HEK293T (cell line): ENCODE results near the gene HOXA11.
A peak's percentile ranks its signal among the peaks of the same experiment; 100 is the strongest.

Experiments used
- CTCF ChIA-PET: fragments of 350-600 bp; formaldehyde crosslinking; extraction: SDS; loops from one replicate; lab custom pipeline; 2021; ENCODE audit warnings: antibody characterized with exemption, inconsistent platforms; lab: Yijun Ruan, JAX
- POLR2A ChIA-PET: fragments of 350-600 bp; formaldehyde crosslinking; extraction: SDS; loops from one replicate; lab custom pipeline; 2020; ENCODE audit warnings: antibody characterized with exemption, inconsistent platforms; lab: Yijun Ruan, JAX
- DNase-seq: peaks from one replicate; pipeline ENCODE4 v3.0.0; 2012; ENCODE audit warnings: mixed read lengths; ENCODE audit errors: extremely low spot score
- ARNT ChIP-seq: fragments of 450-650 bp; IDR thresholded peaks from 2 replicates; pipeline ENCODE4 v1.6.1; 2017; ENCODE audit warnings: mild to moderate bottlenecking
- BHLHE40 ChIP-seq: fragments of 450-650 bp; IDR thresholded peaks from 2 replicates; pipeline ENCODE4 v1.6.1; 2016; ENCODE audit warnings: mild to moderate bottlenecking, moderate library complexity, borderline replicate concordance
- CTBP1 ChIP-seq: fragments of 450-650 bp; IDR thresholded peaks from 2 replicates; pipeline ENCODE4 v1.6.1; 2016; ENCODE audit warnings: borderline replicate concordance
- ELF4 ChIP-seq: fragments of 450-650 bp; IDR thresholded peaks from 2 replicates; pipeline ENCODE4 v1.6.1; 2017; ENCODE audit warnings: antibody characterized with exemption
- FOXA1 ChIP-seq: fragments of 450-650 bp; IDR thresholded peaks from 2 replicates; pipeline ENCODE4 v1.6.1; 2016; ENCODE audit warnings: mild to moderate bottlenecking
- FOXK2 ChIP-seq: fragments of 450-650 bp; IDR thresholded peaks from 2 replicates; pipeline ENCODE4 v1.6.1; 2016; ENCODE audit warnings: mild to moderate bottlenecking
- FOXM1 ChIP-seq: fragments of 450-650 bp; IDR thresholded peaks from 2 replicates; pipeline ENCODE4 v1.6.1; 2017; ENCODE audit warnings: mild to moderate bottlenecking, borderline replicate concordance
- HDGF ChIP-seq: fragments of 450-650 bp; IDR thresholded peaks from 2 replicates; pipeline ENCODE4 v1.6.1; 2017; ENCODE audit warnings: antibody characterized with exemption, borderline replicate concordance
- L3MBTL2 ChIP-seq: fragments of 450-650 bp; conservative IDR thresholded peaks from 2 replicates; pipeline ENCODE4 v1.6.1; 2016; ENCODE audit warnings: mild to moderate bottlenecking
- LEF1 ChIP-seq: fragments of 450-650 bp; IDR thresholded peaks from 2 replicates; pipeline ENCODE4 v1.6.1; 2017; ENCODE audit warnings: mild to moderate bottlenecking, borderline replicate concordance
- NFRKB ChIP-seq: fragments of 450-650 bp; IDR thresholded peaks from 2 replicates; pipeline ENCODE4 v1.6.1; 2016; ENCODE audit warnings: mild to moderate bottlenecking, moderate library complexity
- SP1 ChIP-seq: fragments of 450-650 bp; IDR thresholded peaks from 2 replicates; pipeline ENCODE4 v1.6.1; 2017
- SUZ12 ChIP-seq: fragments of 450-650 bp; IDR thresholded peaks from 2 replicates; pipeline ENCODE4 v1.6.1; 2016; ENCODE audit warnings: mild to moderate bottlenecking
- TARDBP ChIP-seq: fragments of 450-650 bp; IDR thresholded peaks from 2 replicates; pipeline ENCODE4 v1.6.1; 2016
- ZNF384 ChIP-seq: fragments of 450-650 bp; IDR thresholded peaks from 2 replicates; pipeline ENCODE4 v1.6.1; 2016
- TF ChIP-seq, protein P1 (sequence below): fragments of 450-650 bp; IDR thresholded peaks from 2 replicates; pipeline ENCODE4 v1.6.1; 2016

HOXA11 gene

GRCh38 chr7:27182861-27183681 lies 2.0 kb downstream of the HOXA11 start:
- CTCF ChIA-PET, result interaction anchor here (1.3 kb wide), 1 partner anchor 22 kb away, joined by 3 read pairs; no protein-coding TSS in a partner anchor

DNA sequence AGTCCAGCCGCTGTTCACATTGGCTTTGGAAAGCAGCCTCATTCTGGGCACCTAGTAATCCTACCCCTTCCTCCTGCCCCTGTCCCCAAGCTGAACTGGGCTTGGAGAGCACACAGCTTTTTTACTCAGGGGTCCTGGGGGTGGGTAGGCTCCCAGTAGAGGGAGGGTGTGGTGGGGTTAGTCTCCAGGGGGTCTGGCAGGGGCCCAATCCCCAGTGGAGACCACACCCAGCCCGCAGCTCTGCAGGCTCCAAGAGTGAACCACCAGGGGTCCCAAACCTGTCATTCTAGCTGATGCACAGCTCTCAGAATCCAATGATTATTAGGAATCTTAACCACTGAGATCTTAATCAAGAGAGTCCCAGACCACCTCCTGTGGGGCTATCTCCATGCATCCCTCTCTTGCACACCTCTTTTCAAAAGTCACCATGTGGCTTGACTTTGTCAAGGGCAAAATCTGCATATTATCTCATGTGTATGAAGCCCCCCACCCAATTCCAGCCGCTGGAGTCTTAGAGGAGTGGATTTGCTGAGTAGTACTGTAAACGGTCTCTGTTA lies 2.7 kb downstream of the HOXA11 start:
- TF ChIP-seq FOXK2 (no peak), CTBP1 (peak; percentile 38; the same call in 1 of the 2 replicates), L3MBTL2 (0 out of 2 replicates have a peak, but pooled peaks have one; percentile 22), HDGF (peak; percentile 15; the same call in 1 of the 2 replicates)
- TF ChIP-seq, protein P1, sequence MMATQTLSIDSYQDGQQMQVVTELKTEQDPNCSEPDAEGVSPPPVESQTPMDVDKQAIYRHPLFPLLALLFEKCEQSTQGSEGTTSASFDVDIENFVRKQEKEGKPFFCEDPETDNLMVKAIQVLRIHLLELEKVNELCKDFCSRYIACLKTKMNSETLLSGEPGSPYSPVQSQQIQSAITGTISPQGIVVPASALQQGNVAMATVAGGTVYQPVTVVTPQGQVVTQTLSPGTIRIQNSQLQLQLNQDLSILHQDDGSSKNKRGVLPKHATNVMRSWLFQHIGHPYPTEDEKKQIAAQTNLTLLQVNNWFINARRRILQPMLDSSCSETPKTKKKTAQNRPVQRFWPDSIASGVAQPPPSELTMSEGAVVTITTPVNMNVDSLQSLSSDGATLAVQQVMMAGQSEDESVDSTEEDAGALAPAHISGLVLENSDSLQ, result peak; percentile 89
- DNase-seq, result no peak
- POLR2A ChIA-PET, result interaction anchor here (0.7 to 10.3 kb wide), 9 partner anchors 11 to 982 kb away, joined by 3 to 215 read pairs (median 4); partner anchors contain the start of genes HNRNPA2B1, HOXA10, HOXA3 and HOXA7
- CTCF ChIA-PET, result interaction anchor here (1.0 to 1.3 kb wide), 2 partner anchors 20 to 22 kb away, joined by 3 read pairs; no protein-coding TSS in a partner anchor

More at GRCh38 chr7:27182861-27183681, 2.0 kb downstream of the HOXA11 start:
- POLR2A ChIA-PET, result interaction anchor here (0.6 to 10.3 kb wide), 7 partner anchors 11 to 983 kb away, joined by 3 to 215 read pairs (median 11); partner anchors contain the start of genes HNRNPA2B1, HOXA10, HOXA3 and HOXA7
- TF ChIP-seq FOXA1 (no peak), SUZ12 (no peak), L3MBTL2 (no peak), SP1 (no peak), TARDBP (no peak), ARNT (no peak), LEF1 (no peak), HDGF (no peak), CTBP1 (no peak), FOXK2 (no peak), NFRKB (no peak), BHLHE40 (no peak), ZNF384 (no peak), FOXM1 (no peak), ELF4 (no peak)
- TF ChIP-seq, protein P1, result no peak
- no peak for DNase-seq

- CTCF ChIA-PET, result interaction anchor here (1.0 to 1.3 kb wide), 2 partner anchors 19 to 21 kb away, joined by 3 read pairs; no protein-coding TSS in a partner anchor
- no peak for TF ChIP-seq CTBP1
- no peak for TF ChIP-seq SUZ12
- no peak for TF ChIP-seq ZNF384
- TF ChIP-seq FOXM1, result no peak
- no peak for TF ChIP-seq ARNT
- no peak; the same call in 1 of the 2 replicates for TF ChIP-seq HDGF
- TF ChIP-seq ELF4, result no peak
- no peak for TF ChIP-seq FOXK2
- TF ChIP-seq BHLHE40, result no peak
- no peak for TF ChIP-seq TARDBP
- TF ChIP-seq LEF1, result no peak
- TF ChIP-seq L3MBTL2, result no peak
- TF ChIP-seq, protein P1, result no peak
- no peak for TF ChIP-seq FOXA1
- TF ChIP-seq NFRKB, result no peak
- no peak for TF ChIP-seq SP1
- POLR2A ChIA-PET, result interaction anchor here (0.7 to 10.3 kb wide), 9 partner anchors 10 to 982 kb away, joined by 3 to 215 read pairs (median 4); partner anchors contain the start of genes HNRNPA2B1, HOXA10, HOXA3 and HOXA7
- DNase-seq, result no peak
Measured at GRCh38 chr7:27181795-27182275, 3.2 kb downstream of the HOXA11 start.

DNA sequence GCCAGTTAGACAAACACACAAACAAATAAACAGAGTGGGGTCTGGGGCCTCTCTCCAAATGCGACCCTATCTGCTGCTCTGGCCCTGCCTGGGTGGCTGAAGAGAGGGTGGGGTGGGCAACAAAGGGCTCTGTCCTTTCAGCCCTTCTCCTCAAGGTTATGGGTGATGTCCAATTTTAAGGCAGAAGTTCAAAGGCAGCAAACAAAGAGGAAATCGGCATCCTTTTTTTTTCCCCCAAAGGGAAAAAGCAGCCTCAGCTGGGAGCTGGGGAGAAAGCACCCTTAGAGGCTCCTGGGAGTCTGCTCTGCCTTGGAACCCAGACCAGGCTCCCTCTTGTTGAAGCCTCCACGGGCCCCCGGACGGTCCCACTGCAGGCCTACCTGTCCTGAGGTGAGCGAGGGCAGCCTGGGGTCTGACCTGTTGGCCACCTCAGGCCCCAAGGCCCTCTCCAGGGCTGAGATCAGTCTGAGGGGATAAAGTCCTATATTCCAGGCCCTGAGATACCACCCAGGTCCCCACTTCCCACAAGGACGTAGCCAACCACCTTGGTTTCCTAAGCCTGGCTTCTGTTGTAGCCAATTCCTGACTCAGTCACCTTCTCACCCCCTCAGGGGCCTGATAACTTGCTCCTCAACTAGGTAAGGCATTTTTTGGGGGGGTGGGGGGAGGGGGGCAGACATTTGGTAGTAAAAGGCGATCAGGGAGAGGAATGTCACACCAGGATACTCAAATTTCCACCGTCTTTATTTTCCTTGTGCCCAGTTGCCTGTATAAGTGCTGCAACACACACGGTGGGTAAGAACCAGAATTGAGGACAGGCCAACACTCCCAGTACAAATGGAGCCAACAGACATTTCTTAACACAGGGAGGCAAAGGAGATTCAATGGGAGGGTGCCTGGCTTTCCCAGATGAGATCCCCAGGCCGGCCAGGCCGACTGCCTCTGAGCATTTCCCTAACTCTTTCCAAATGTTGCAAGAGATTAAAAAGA lies 4.3 kb downstream of the HOXA11 start:
- ChIA-PET POLR2A (interaction anchor here (1.0 to 13.6 kb wide), 15 partner anchors 9 to 987 kb away, joined by 3 to 367 read pairs (median 5); partner anchors contain the start of genes CBX3, HOXA10, HOXA3 and HOXA5), CTCF (interaction anchor here (0.6 to 2.2 kb wide), 14 partner anchors 8 to 478 kb away, joined by 3 to 13 read pairs (median 5); partner anchors contain the start of genes HOXA13, HOXA3 and HOXA5)
- TF ChIP-seq ELF4 (no peak), NFRKB (no peak), SP1 (no peak), FOXK2 (no peak), ARNT (no peak), BHLHE40 (no peak), LEF1 (no peak), ZNF384 (no peak), TARDBP (no peak), SUZ12 (no peak), FOXA1 (no peak), FOXM1 (no peak), L3MBTL2 (no peak), CTBP1 (no peak), HDGF (no peak)
- TF ChIP-seq, protein P1, result no peak
- DNase-seq, result no peak
